ENCODE results near the gene CAMTA1.

The CAMTA1 gene

GRCh38 chr1:7491109-7491817, 706.0 kb downstream of the CAMTA1 start:
- no peak for DNase-seq

DNA sequence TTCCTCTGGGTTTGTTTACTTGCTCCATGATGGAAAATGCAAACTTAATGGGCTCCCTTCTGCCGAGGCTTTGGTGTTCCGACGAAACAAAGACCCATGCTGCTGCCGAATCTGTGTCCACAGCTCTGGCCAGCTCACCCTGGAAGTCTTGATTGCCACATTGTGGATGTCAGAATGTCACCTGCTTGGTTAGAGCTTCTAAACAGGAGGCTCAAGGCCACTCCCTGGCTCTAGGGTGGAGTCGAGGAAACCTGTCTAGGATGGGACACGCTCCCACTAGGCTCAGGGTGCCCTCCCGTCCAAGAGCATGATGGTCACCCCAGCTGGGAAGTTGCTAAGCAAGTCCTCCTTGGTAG, 706.5 kb downstream of the CAMTA1 start:
- DNase-seq = no peak

DNA sequence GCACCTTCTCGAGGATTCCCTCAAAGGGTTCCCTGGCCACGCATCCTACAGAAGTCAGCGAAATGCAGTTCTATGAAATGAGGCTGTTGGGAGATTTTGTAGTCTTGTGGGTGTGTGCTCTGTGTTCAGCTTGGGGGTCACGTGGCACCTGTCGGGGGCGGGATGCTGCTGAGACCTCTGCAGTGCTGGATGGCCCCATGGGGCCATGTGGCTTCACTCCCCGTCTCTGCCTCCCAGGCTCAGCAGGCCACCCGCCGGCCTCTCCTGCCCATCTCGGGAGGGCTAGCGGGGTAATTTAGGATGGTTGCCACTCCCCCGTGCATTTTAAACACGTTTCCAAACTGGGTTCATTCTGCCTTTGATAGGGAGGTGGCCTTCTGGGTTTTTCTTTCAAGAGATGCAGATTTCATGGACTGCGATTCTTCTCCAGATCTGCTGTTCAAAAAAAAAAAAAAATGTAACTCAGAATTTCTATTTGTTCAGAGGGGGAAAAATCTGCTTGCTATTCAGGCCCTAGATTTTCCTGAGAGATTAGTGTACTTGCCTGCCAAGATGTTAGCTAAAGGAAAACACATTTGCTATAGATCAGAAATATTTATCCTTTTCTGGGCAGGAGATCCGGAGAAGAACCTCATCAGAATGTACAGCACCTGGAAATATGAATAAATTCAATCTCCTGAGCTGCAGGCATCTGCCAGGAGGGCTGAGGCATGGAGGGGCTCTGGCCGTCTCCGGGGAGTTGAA, 708.6 kb downstream of the CAMTA1 start:
- DNase-seq = no peak

DNA sequence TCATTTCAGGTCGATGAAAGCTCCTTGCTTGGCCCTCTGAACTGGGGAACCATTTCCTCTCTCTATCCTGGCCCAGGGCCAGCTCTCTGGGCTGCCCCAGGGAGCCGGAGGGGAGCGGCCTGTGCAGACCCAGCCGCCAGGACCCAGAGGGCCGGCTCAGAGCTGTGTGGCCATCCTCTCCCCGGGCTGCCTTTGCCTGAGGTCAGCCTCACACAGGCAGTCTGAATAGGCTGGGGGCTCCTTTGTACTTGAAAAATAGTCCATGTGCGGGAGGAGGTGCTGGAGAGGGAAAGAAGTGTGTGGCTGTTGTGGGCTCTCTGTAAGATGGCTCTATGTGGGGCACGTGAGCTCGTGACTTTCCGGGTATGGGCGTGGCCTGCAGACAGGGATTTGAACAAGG, 710.7 kb downstream of the CAMTA1 start:
- no peak for DNase-seq

DNA sequence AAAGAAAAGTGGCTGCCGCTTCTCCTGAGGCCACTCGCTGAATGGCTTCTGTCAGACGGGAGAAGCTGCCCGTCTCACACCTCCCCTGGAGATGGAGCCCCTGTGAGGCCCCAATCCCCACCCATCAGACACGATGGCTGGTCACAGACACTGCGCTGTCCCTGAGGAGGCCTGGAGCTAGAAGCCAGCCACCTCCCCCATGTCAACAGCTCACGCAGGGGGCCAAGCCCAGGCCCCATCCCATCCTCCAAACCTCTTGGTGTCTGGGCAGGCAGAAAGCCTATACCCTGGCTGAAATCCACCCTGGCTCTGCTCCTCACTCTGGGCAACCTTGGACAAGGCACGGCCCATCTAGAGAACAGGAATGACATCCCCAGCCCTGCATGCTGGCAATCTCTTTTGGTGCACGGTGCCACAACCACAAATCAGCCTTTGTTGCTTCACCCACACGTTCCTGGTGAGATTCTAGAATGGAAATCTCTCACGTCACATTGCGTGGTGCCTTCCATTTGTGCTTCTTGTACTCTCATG, 711.9 kb downstream of the CAMTA1 start:
- DNase-seq = no peak

GRCh38 chr1:7500381-7501083, 715.3 kb downstream of the CAMTA1 start:
- DNase-seq = no peak

- DNase-seq = no peak
Measured at GRCh38 chr1:7501084-7501491, 715.8 kb downstream of the CAMTA1 start.

GRCh38 chr1:7501723-7502603, 716.7 kb downstream of the CAMTA1 start:
- no peak for DNase-seq

DNA sequence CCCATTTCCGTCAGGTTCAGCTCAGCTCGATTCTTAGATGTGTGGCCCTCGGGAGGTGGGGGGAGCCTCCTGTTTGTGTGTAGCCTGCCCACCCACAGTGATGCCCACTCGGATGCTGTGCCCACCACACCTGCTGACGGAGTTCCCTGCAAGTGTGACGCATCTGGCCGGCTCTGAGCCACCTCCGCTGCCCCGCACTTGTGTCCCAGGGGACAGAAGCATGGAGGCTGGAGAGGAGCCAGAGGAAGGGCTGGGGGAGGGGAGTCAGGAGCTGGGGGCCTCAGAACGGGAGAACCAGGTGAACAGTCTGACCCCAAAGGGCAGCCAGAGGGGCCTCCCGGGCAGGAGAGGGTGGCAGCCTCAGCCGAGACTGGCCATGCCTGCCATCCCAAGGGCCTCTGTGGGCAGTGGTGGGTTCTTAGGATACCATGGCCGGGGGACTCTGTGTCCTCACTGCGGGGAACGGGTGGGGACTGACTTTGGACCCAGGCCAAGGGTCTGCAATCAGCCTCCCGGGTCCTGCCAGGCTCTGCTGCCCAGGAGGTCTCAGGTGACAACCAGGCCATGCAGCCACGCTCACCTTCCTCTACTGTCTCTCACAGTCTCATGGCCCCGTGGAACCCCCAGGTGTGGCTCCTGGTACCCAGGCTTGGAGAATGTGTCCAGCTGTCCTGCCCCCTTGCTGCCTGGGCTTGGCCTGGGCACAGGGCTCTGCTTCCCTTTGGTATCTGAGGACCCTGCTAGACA, 718.6 kb downstream of the CAMTA1 start:
- no peak for DNase-seq

GRCh38 chr1:7504438-7504720, 719.1 kb downstream of the CAMTA1 start:
- DNase-seq = no peak

- no peak for DNase-seq
Measured at GRCh38 chr1:7505094-7505770, 720.0 kb downstream of the CAMTA1 start.

DNA sequence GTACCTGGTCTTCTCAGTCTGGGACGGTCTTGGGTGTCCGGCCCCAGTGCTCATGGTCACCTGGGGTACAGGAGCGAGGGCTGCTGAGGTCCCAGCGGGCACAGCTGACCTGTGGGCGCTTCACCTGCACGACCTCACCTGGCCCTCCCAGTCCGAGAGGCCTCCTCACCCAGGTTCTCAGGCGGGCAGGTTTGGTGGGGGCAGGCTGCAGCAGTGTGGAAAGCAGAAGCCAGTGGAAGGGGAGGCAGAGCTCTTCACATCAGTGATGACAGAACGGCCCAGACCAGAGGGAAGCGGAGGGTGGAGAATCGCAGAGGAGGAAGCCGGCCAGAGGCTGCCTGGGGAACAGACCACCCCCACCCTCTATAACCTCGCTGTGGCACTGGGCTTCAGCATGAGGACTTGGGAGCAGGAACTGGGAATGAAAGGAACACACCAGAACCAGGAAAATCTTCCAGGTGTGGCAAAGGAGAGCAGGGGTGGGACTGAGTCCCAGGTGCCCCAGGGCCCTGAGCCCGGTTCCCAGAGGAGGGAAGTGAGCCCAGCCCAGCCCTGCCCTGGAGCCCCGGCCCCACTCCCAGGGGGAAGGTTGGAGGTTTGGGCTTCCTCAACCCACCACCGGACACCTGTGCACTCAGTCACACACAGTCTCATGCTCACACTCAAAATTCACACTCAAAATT, 720.7 kb downstream of the CAMTA1 start:
- no peak for DNase-seq

DNA sequence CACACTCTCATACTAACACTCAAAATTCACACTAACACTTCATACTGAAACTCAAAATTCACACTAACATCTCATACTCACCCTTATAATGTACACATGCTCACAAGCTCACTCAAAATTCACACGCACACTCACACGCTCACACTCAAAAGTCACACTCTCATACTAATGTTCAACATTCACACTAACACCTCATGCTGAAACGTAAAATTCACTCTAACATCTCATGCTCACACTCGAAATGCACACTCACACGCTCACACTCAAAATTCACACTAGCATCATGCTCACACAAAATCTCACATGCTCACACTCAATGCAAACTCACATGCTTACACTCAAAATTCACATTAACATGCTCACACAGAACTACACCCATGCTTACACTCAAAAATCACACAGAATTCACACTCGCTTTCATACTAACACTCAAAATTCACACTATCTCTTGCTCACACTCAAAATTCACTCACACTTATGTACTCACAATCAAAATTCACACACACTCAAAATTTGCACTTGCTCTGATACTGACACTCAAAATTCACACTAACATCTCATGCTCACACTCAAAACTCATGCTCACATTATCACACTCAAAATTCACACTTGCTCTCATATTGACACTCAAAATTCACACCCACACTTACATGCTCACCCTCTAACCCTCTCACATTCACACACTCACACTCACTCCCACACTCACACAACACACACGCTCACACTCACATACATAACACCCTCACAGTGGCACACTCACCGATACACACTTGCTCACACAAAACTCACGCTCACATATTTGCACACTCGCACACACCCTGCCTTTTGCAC, 721.4 kb downstream of the CAMTA1 start:
- no peak for DNase-seq

- no peak for DNase-seq
Measured at GRCh38 chr1:7507285-7508019, 722.2 kb downstream of the CAMTA1 start.

GRCh38 chr1:7508052-7508933, 723.0 kb downstream of the CAMTA1 start:
- DNase-seq = no peak

DNA sequence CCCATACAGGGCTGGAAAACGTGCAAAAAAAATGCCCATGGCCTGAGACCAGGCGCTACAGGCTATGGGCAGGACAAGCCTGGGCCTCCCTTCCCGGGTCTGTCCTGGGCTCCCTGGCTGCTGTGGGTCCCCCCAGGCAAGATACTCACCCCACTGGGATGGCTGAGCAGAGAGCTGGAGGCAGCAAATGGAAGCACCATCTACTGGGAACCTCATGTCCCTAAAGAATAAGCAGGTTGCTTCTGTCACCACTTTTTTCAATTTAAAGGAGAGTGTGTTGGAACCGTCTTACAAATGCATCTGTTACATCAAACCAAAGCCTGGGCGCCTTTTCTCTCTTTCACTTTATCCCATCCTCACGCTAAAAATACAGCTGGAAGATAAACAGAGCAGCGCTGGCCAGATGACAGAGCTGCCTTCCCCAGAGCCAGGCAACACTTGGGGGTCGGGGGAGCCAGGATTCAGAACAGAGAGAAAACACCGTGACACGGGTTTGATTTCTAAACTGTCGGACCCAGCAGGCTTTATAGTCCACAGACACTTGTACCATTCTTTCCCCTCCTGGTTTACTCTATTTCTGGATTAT, 723.8 kb downstream of the CAMTA1 start:
- no peak for DNase-seq

DNA sequence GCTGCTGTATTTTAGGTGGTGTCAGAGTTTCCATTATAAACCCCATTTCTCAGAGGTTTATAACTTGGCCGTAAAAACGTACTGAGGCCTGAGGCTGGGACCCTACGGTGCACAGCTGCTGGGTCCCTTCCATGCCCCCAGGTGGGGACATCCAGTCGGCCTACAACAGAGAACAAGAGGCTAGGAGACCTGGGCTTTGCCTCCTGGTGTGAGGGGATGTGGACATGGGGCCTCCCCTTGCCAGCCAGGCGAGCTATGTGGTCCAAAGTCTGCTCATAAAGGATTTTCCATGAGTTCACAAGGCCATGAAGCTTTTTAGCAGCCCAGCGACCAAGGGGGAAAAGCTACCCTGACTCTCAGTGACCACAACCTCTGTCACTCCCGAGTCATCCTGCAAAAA, 724.3 kb downstream of the CAMTA1 start:
- DNase-seq = no peak

DNA sequence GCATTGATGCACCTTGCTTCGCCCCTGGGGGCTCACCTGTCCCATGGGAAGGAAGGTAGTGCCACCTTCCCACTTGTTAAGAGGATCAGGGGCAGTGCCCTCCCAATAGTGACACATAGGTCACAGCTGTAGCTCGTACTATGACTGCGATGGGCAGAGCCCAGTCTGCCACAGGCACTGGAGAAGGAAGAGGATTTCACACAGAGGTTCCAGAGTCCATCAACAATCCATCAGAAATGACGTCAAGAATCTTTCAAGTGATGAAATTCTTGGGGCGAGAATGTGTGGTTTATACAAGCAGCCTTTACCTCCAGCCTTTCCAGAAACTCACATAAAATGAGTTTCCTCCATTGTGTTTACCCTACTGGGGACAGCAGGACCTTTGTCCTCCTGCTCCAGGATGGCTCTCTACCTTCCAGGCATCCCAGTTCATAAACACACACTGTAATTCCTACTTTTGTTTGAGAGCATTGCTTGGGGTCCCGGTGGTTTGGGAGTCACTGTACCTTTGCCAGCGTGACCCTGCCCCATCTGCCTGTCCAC, 725.2 kb downstream of the CAMTA1 start:
- DNase-seq = no peak
